Epithelial cell of proximal tubule (primary cell): ENCODE data around the gene FADD. TPM values are rescaled to one million over a fixed set of nuclear protein-coding genes. Genes with fewer than 3 reads are reported as not detected.

Experiments
- DNase-seq: peaks from one replicate; pipeline ENCODE4 v3.0.0-alpha.2; 2011; ENCODE audit warnings: low read depth
- H3K4me3 ChIP-seq: 2 replicates; pipeline ENCODE4 v1.5.1; 2011; ENCODE audit warnings: low read depth, mild to moderate bottlenecking, low read length
- total RNA-seq: library from RNA; depleted of rRNA; stranded (reverse); fragments of >200 nt; gene quantifications from 2 replicates; pipeline ENCODE4 v1.2.3, GENCODE V29; 2015
- TF ChIP-seq, protein P1 (sequence below): conservative IDR thresholded peaks from 2 replicates; pipeline ENCODE4 v1.5.1; 2012; ENCODE audit warnings: low read depth, mild to moderate bottlenecking, low read length

The FADD gene, protein sequence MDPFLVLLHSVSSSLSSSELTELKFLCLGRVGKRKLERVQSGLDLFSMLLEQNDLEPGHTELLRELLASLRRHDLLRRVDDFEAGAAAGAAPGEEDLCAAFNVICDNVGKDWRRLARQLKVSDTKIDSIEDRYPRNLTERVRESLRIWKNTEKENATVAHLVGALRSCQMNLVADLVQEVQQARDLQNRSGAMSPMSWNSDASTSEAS
- total RNA-seq = 39.0 and 39.7 TPM in 2 replicates

DNA sequence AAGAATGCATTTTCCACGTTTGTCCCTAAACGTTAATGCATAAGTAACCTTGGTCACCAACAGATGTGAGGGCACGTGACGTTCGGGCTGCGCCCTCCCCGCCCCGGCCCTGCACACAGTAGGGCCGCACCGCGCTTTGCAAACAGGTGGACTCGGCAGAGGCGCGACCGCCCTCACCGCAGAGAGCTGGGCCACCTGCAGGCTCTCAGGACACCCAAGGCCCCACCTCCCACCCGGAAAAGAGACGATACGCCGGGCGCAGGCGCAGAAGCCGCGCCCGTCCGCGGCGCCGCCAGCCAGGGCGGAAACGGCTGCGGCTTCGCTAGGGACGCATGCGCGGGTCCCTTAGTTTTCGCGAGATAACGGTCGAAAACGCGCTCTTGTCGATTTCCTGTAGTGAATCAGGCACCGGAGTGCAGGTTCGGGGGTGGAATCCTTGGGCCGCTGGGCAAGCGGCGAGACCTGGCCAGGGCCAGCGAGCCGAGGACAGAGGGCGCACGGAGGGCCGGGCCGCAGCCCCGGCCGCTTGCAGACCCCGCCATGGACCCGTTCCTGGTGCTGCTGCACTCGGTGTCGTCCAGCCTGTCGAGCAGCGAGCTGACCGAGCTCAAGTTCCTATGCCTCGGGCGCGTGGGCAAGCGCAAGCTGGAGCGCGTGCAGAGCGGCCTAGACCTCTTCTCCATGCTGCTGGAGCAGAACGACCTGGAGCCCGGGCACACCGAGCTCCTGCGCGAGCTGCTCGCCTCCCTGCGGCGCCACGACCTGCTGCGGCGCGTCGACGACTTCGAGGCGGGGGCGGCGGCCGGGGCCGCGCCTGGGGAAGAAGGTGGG, at the start of gene FADD:
FADD (plus strand) TSS at position 377 of the 831 bp plus-strand sequence; CDS start at position 541, 164 bp downstream.
- no peak for DNase-seq
- TF ChIP-seq, protein P1, sequence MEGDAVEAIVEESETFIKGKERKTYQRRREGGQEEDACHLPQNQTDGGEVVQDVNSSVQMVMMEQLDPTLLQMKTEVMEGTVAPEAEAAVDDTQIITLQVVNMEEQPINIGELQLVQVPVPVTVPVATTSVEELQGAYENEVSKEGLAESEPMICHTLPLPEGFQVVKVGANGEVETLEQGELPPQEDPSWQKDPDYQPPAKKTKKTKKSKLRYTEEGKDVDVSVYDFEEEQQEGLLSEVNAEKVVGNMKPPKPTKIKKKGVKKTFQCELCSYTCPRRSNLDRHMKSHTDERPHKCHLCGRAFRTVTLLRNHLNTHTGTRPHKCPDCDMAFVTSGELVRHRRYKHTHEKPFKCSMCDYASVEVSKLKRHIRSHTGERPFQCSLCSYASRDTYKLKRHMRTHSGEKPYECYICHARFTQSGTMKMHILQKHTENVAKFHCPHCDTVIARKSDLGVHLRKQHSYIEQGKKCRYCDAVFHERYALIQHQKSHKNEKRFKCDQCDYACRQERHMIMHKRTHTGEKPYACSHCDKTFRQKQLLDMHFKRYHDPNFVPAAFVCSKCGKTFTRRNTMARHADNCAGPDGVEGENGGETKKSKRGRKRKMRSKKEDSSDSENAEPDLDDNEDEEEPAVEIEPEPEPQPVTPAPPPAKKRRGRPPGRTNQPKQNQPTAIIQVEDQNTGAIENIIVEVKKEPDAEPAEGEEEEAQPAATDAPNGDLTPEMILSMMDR = no peak
- H3K4me3 ChIP-seq = peak within 1 kb of the TSS; percentile 90

DNA sequence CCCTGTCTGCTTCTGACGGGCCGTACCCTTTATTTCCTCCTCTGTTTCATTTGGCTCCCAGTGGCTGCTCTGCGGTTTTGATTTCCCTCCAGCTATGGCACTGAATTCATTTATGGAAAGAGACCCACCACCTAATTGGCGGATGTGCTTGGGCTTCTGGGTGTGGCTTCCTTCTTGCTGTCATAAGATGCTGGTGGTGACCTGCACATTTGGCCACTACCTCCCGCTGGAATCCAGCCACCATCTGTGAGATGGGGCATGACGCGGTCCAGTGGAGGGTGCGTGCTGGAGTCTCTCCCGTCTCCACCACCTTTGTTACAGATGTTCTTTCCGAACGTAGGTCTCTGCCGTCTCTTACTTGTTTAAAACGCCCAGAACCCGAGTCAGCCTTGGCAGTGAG, 47.7 kb upstream of the FADD start:
- no peak overlapping the region for H3K4me3 ChIP-seq
- no peak for DNase-seq
- TF ChIP-seq, protein P1 = no peak

DNA sequence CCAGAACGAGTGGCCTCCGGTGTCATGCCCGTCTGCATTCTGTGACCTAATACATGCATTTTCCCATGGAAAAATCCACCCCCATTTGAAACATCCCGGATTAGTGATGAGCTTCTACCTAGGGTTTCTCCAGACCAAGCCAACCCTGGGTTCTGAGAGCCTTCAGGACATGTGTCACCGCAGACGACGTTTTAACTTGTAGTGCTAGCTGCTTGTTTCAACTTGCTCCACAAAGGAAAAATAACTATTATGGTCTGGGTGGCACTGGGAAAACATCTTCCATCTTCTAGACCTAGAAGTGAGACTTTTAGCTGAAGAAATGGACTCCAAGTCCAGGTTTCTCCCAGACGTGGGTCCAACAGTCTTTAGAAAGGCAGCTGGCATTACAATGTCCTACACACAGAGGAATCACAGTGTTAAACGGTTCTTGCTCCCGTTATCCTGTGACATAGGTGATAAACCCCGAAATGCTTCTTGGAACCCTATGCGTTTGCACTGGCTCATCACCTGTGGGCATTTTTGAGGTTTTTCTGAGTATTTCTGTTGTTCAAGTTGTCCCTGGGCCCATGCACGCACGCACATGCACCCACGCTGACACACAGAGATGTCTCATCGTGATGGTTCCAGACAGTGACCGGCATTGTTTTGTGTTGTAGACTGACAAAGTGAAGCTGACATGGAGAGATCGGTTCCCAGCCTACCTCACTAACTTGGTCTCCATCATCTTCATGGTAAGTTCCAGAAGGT, 46.6 kb upstream of the FADD start:
- H3K4me3 ChIP-seq = no peak overlapping the region
- TF ChIP-seq, protein P1 = no peak
- DNase-seq = no peak

DNA sequence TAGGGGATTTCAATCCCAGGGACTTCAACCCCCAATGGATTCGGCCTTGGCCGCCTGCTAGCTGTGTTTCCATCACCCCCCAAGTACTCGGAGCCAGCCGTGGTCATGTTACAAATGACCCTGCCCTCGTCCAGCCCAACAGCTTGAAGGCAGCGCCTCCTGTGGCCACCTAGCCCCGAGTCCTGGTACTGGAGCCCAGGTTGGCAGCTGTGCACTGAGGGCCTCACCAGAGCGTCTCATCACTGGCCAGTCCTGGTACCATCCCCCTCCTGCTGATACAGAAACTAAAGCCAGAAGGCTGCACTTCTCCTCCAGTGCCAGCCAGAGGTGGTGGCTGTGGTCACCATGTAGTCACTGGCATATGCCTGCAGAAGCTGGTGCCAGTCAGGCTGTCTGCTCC, 44.9 kb upstream of the FADD start:
- TF ChIP-seq, protein P1 = peak; percentile 41
- no peak for DNase-seq
- H3K4me3 ChIP-seq = no peak overlapping the region

DNA sequence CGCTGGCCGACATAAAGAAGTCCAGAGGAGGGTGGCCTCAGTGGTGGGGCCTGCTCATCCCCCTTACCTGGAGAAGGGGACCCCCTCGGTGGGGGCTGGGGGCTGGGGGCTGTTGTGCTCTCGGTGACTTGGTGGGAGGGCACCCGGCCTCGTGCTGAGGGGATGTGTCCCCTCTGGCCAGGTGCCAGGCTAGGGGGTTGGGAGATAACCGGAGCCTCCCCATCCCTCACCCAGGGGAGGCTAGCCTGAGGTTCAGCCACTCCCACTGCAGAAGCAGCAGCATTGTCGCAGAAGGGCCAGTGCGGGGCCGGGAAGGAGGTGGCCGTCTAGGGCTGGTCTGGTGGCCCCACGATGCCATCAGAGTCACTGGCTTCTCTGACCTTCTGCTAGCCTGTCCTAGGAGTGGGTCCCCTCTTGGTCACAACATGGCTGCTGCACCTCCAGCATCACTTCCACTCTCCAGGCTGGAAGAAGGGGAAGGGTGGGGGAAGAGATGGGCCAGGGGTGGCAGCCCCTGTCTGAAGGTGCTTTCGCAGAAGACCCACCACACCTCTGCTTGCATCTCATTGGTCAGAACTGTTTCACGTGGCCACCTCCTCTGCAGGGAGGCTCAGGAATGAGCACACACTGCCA, 44.2 kb upstream of the FADD start:
- no peak for DNase-seq
- no peak overlapping the region for H3K4me3 ChIP-seq
- TF ChIP-seq, protein P1 = no peak

DNA sequence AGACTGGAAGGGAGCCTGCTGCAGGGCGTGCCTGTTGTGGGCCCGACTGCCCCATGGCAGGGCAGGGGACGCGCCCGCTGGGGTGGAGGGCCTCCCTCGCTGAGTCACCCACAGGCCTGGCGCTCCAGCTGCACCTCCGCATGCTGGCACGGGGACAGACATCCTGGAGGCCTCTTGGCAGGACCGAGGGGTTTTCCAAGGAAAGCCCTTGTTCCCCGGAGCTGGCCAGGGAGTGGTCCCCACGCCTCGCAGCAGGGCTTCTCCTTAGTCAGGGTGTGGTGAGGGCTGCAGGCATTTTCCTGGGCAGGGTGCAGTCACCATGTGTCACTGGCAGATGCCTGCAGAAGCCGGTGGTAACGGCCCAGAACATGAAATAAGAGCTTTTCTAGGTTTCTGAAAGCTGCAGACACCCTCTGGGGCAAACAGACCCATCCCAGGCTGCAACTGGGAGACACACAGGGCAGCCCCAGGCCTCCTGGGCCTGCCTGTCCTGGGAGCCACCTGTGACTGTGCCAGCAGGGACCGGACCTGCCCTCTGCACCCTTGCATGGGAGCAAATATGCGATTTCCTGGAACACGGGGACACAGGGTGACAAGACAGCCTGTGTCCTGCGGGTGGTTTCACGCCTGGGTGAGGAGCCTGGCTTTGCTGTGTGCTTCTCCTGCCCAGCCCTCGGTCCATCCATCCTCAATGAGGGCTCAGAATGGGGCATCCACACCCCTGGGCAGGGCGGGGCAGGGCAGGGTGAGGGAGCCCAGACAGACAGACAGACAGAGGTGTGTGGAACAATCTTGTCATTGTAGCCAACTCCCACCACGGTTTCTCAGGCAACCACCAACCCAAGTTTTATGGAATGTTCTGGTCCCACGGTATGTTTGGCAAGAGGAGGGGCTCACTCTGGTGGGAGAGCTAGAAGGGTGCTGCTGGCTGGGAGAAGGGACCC, 43.2 kb upstream of the FADD start:
- TF ChIP-seq, protein P1 = no peak
- no peak for DNase-seq
- no peak overlapping the region for H3K4me3 ChIP-seq
